T-helper 9 cell (primary cell): ENCODE measurements around the gene ZNF264.
"Not testable (repeated sequence)": the region's sequence is repeated elsewhere in the genome, so short reads cannot be mapped to it uniquely, and the experiment has no call there.

Experiments
- DNase-seq: peaks from one replicate; pipeline ENCODE4 v3.0.0-alpha.2; 2020

The ZNF264 gene

GRCh38 chr19:57245959-57246358, 54.7 kb downstream of the ZNF264 start:
- DNase-seq, result no peak

- DNase-seq, result no peak
Observed at GRCh38 chr19:57248646-57249045, 57.3 kb downstream of the ZNF264 start.

- no peak for DNase-seq
Observed at GRCh38 chr19:57249329-57249728, 58.0 kb downstream of the ZNF264 start.

- DNase-seq, result not testable (repeated sequence)
Observed at GRCh38 chr19:57253767-57254166, 62.5 kb downstream of the ZNF264 start.

GRCh38 chr19:57262044-57262443, 70.7 kb downstream of the ZNF264 start:
- no peak for DNase-seq

- DNase-seq, result no peak
Observed at GRCh38 chr19:57263244-57263741, 72.0 kb downstream of the ZNF264 start.

- DNase-seq, result no peak
Observed at GRCh38 chr19:57267291-57267690, 76.0 kb downstream of the ZNF264 start.

GRCh38 chr19:57269515-57270250, 78.4 kb downstream of the ZNF264 start:
- DNase-seq, result no peak

GRCh38 chr19:57271280-57271679, 80.0 kb downstream of the ZNF264 start:
- DNase-seq, result no peak
